ENCODE results near the gene NPR1. TPM values are rescaled to one million over a fixed set of nuclear protein-coding genes. Genes with fewer than 3 reads are reported as not detected.

The NPR1 gene
- total RNA-seq, 1 donor from 2014 or later: 57.1 TPM

- DNase-seq (ENCODE audit: low spot score): no peak
- H3K27ac Mint-ChIP-seq (ENCODE audit: unreplicated experiment): peak overlapping the region; percentile 68
- H3K4me1 Mint-ChIP-seq (ENCODE audit: unreplicated experiment): peaks cover 33% of the 10 kb centered on the region
- TF ChIP-seq, protein P1, sequence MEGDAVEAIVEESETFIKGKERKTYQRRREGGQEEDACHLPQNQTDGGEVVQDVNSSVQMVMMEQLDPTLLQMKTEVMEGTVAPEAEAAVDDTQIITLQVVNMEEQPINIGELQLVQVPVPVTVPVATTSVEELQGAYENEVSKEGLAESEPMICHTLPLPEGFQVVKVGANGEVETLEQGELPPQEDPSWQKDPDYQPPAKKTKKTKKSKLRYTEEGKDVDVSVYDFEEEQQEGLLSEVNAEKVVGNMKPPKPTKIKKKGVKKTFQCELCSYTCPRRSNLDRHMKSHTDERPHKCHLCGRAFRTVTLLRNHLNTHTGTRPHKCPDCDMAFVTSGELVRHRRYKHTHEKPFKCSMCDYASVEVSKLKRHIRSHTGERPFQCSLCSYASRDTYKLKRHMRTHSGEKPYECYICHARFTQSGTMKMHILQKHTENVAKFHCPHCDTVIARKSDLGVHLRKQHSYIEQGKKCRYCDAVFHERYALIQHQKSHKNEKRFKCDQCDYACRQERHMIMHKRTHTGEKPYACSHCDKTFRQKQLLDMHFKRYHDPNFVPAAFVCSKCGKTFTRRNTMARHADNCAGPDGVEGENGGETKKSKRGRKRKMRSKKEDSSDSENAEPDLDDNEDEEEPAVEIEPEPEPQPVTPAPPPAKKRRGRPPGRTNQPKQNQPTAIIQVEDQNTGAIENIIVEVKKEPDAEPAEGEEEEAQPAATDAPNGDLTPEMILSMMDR (IDR thresholded peaks at IDR 0.05; ENCODE audit: unreplicated experiment): no peak
- peaks cover 20% of the 10 kb centered on the region for H3K36me3 Mint-ChIP-seq (ENCODE audit: low read depth, unreplicated experiment)
- peaks cover 20% of the 10 kb centered on the region for H3K27me3 Mint-ChIP-seq (ENCODE audit: unreplicated experiment)
- H3K9me3 Mint-ChIP-seq (ENCODE audit: unreplicated experiment): peaks cover 6% of the 10 kb centered on the region
- H3K4me3 Mint-ChIP-seq (ENCODE audit: unreplicated experiment): no peak overlapping the region
These were observed 47.2 kb upstream of the NPR1 start for GRCh38 chr1:153631047-153632022.

DNA sequence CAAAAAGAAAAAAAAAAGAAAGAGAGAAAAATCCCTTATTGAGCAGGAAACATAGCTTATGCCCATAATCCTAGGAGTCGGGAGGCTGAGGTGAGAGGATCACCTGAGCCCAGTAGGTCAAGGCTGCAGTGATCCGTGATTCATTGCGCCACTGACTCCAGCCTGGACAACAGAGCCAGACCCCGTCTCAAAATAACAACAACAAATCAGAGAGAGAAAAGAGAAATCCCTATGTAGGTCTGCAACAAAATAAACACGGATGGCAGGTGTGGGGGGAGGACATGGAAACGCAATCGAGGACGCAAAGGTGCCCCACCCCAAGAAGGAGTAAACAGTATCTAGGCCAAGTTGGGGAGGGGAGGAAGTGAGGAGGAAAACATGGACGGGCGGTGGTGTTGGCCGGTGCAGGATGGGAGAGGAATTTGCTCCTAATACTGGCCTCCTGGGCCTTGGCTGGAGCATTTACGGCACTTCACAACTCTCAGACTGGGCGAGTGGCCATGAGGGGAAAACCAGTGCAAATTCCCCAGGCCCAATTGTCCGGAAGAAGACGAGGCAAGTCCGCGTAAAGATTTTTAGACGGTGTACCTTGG lies 45.2 kb upstream of the NPR1 start:
- Mint-ChIP-seq H3K4me3 (ENCODE audit: unreplicated experiment) (peak overlapping the region; percentile 99), H3K4me1 (ENCODE audit: unreplicated experiment) (peaks cover 19% of the 10 kb centered on the region), H3K36me3 (ENCODE audit: low read depth, unreplicated experiment) (peaks cover 26% of the 10 kb centered on the region), H3K9me3 (ENCODE audit: unreplicated experiment) (peaks cover 6% of the 10 kb centered on the region), H3K27ac (ENCODE audit: unreplicated experiment) (peak overlapping the region; percentile 98), H3K27me3 (ENCODE audit: unreplicated experiment) (peaks cover 12% of the 10 kb centered on the region)
- no peak for DNase-seq (ENCODE audit: low spot score)
- TF ChIP-seq, protein P1 (IDR thresholded peaks at IDR 0.05; ENCODE audit: unreplicated experiment): no peak

DNA sequence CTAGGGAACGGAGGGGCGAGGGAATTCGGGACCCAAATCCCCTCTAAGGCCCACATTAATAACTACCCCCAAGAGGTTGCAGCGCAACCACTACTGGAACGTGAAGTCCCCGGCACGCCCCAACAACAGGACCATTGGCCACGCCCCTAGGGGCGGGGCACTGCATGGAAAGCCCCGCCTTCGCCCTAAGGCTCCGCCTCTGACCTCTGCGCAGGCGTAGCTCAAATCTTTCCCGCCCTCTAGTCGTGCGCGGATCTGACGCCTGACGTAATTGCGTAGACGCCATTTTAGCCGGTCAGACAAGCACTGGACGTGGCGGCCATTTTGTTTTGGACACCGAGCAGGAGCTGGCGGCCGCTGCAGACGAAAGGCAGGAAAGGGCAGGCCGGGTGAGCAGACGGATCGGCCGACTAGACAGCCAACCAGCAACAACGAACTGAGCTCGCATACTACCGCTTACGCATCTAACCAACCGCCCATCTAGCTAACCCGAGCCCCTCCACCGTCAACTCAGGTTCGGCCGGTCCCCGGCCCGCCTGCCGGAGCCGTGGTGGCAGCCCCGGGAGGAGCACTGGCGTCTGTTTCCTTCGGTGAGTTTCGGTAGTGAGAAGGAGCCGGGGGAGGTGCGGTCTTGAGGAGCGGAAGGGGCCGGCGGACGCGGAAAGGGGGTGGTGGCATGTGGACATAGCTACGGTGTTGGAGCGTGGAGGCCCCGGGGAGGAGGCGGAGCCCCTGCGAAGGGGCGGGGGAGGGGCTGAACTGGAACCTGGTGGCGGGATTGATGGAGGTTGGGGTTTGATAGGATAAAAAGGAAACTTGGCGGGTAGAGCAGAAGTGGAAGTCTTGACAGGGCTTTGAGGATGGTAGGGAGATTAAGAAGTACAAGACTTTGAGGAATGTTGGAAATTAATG lies 44.5 kb upstream of the NPR1 start, which contains the start of gene CHTOP:
CHTOP (plus strand) TSS at position 313 of the 912 bp plus-strand sequence. CDS start 2,523 bp downstream, outside the sequence.
- TF ChIP-seq, protein P1 (IDR thresholded peaks at IDR 0.05; ENCODE audit: unreplicated experiment): no peak
- H3K9me3 Mint-ChIP-seq (ENCODE audit: unreplicated experiment): peaks cover 6% of the 10 kb centered on the region
- peaks cover 12% of the 10 kb centered on the region for H3K27me3 Mint-ChIP-seq (ENCODE audit: unreplicated experiment)
- H3K36me3 Mint-ChIP-seq (ENCODE audit: low read depth, unreplicated experiment): peaks cover 26% of the 10 kb centered on the region
- peak within 1 kb of the TSS; percentile 99 for H3K4me3 Mint-ChIP-seq (ENCODE audit: unreplicated experiment)
- H3K4me1 Mint-ChIP-seq (ENCODE audit: unreplicated experiment): peaks cover 19% of the 10 kb centered on the region
- peak; percentile 95 for DNase-seq (ENCODE audit: low spot score)
- H3K27ac Mint-ChIP-seq (ENCODE audit: unreplicated experiment): peak within 1 kb of the TSS; percentile 98

DNA sequence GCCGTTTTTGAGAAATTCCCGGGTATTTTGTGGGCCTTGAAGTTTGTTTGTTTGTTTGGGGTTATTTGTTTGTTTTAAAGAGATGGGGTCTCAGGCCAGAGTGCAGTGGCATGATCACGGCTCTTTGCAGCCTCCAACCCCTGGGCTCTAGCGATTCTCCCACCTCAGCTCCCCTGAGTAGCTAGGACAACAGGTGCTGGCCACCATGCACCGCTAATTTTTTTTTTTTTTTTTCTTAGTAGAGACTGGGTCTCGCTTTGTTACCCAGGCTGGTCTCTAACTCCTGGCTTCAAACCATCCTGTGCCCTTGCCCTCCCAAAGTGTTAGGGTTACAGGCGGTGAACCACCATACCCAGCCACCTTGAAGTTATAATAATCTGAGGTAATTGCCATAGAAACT lies 42.6 kb upstream of the NPR1 start:
- peaks cover 17% of the 10 kb centered on the region for H3K4me1 Mint-ChIP-seq (ENCODE audit: unreplicated experiment)
- H3K36me3 Mint-ChIP-seq (ENCODE audit: low read depth, unreplicated experiment): peaks cover 27% of the 10 kb centered on the region
- DNase-seq (ENCODE audit: low spot score): no peak
- TF ChIP-seq, protein P1 (IDR thresholded peaks at IDR 0.05; ENCODE audit: unreplicated experiment): no peak
- H3K27ac Mint-ChIP-seq (ENCODE audit: unreplicated experiment): peak overlapping the region; percentile 74
- peak overlapping the region; percentile 78 for H3K4me3 Mint-ChIP-seq (ENCODE audit: unreplicated experiment)
- H3K27me3 Mint-ChIP-seq (ENCODE audit: unreplicated experiment): peaks cover 12% of the 10 kb centered on the region
- H3K9me3 Mint-ChIP-seq (ENCODE audit: unreplicated experiment): peaks cover 6% of the 10 kb centered on the region

All from endothelial cell (in vitro differentiated cells).